IPS-20b (cell line): Measurements from ENCODE around the gene PARG.
"Not testable (repeated sequence)": the region's sequence is repeated elsewhere in the genome, so short reads cannot be mapped to it uniquely, and the experiment has no call there.

ENCODE experiments used
- H3K27ac ChIP-seq: one replicate; pipeline ENCODE4 v1.5.1; 2013; ENCODE audit warnings: low read length
- H3K27me3 ChIP-seq: 2 replicates; pipeline ENCODE4 v1.6.1; 2013; ENCODE audit warnings: mild to moderate bottlenecking, low read length, inconsistent platforms; ENCODE audit not compliant: insufficient read depth
- H3K36me3 ChIP-seq: 2 replicates; pipeline ENCODE4 v1.6.1; 2013; ENCODE audit warnings: low read depth, mild to moderate bottlenecking, inconsistent platforms, low read length, moderate library complexity; ENCODE audit not compliant: insufficient read depth
- H3K4me1 ChIP-seq: 2 replicates; pipeline ENCODE4 v1.6.1; 2013; ENCODE audit warnings: mild to moderate bottlenecking, control low read depth, inconsistent platforms, low read length, moderate library complexity; ENCODE audit not compliant: insufficient read depth
- H3K4me3 ChIP-seq: 2 replicates; pipeline ENCODE4 v1.5.1; 2013; ENCODE audit warnings: mild to moderate bottlenecking, low read length, inconsistent platforms
- H3K9ac ChIP-seq: 2 replicates; pipeline ENCODE4 v1.6.1; 2013; ENCODE audit warnings: low read depth, mild to moderate bottlenecking, inconsistent platforms, low read length, moderate library complexity
- H3K9me3 ChIP-seq: 2 replicates; pipeline ENCODE4 v1.6.1; 2013; ENCODE audit warnings: mild to moderate bottlenecking, low read depth, low read length, inconsistent platforms; ENCODE audit not compliant: insufficient read depth

The PARG gene

GRCh38 chr10:49942339-49942705 is 495 bp upstream of the PARG start:
- peak overlapping the region; percentile 98 for H3K4me3 ChIP-seq
- H3K9ac ChIP-seq = peak overlapping the region; percentile 95
- H3K27ac ChIP-seq = peak overlapping the region; percentile 65
- H3K9me3 ChIP-seq, H3K4me1 ChIP-seq, H3K36me3 ChIP-seq, H3K27me3 ChIP-seq: not testable (repeated sequence)

GRCh38 chr10:49931959-49932728 is 9.7 kb downstream of the PARG start:
- H3K9ac ChIP-seq, H3K36me3 ChIP-seq, H3K27me3 ChIP-seq, H3K9me3 ChIP-seq, H3K4me3 ChIP-seq, H3K27ac ChIP-seq, H3K4me1 ChIP-seq: not testable (repeated sequence)

GRCh38 chr10:49931276-49931675 is 10.6 kb downstream of the PARG start:
- H3K27ac ChIP-seq, H3K4me1 ChIP-seq, H3K36me3 ChIP-seq, H3K4me3 ChIP-seq, H3K9me3 ChIP-seq, H3K9ac ChIP-seq, H3K27me3 ChIP-seq: not testable (repeated sequence)

GRCh38 chr10:49923572-49923971 is 18.3 kb downstream of the PARG start:
- H3K4me1 ChIP-seq, H3K36me3 ChIP-seq, H3K27me3 ChIP-seq, H3K9me3 ChIP-seq, H3K27ac ChIP-seq, H3K9ac ChIP-seq, H3K4me3 ChIP-seq: not testable (repeated sequence)

- H3K27me3 ChIP-seq, H3K4me1 ChIP-seq, H3K9ac ChIP-seq, H3K4me3 ChIP-seq, H3K9me3 ChIP-seq, H3K36me3 ChIP-seq, H3K27ac ChIP-seq: not testable (repeated sequence)
Measured at GRCh38 chr10:49922041-49922440, 19.8 kb downstream of the PARG start.

GRCh38 chr10:49917927-49918326 is 23.9 kb downstream of the PARG start:
- peaks cover 20% of the 10 kb centered on the region for H3K36me3 ChIP-seq
- not testable (repeated sequence) for H3K27ac ChIP-seq, H3K9ac ChIP-seq, H3K27me3 ChIP-seq, H3K9me3 ChIP-seq, H3K4me3 ChIP-seq, H3K4me1 ChIP-seq

- not testable (repeated sequence) for H3K27ac ChIP-seq, H3K4me3 ChIP-seq, H3K9me3 ChIP-seq, H3K27me3 ChIP-seq, H3K4me1 ChIP-seq, H3K9ac ChIP-seq
- H3K36me3 ChIP-seq = peaks cover 21% of the 10 kb centered on the region
Measured at GRCh38 chr10:49916451-49916850, 25.4 kb downstream of the PARG start.

GRCh38 chr10:49910295-49910694 is 31.5 kb downstream of the PARG start:
- peaks cover 13% of the 10 kb centered on the region for H3K36me3 ChIP-seq
- not testable (repeated sequence) for H3K9me3 ChIP-seq, H3K4me1 ChIP-seq, H3K9ac ChIP-seq, H3K27me3 ChIP-seq, H3K27ac ChIP-seq, H3K4me3 ChIP-seq

- H3K4me3 ChIP-seq, H3K4me1 ChIP-seq, H3K27ac ChIP-seq, H3K27me3 ChIP-seq, H3K9me3 ChIP-seq, H3K9ac ChIP-seq, H3K36me3 ChIP-seq: not testable (repeated sequence)
Measured at GRCh38 chr10:49908290-49909080, 33.3 kb downstream of the PARG start.

- H3K9me3 ChIP-seq, H3K27ac ChIP-seq, H3K4me1 ChIP-seq, H3K4me3 ChIP-seq, H3K9ac ChIP-seq, H3K27me3 ChIP-seq, H3K36me3 ChIP-seq: not testable (repeated sequence)
Measured at GRCh38 chr10:49903829-49904228, 38.0 kb downstream of the PARG start.

GRCh38 chr10:49900406-49900805 is 41.4 kb downstream of the PARG start:
- H3K27me3 ChIP-seq, H3K9me3 ChIP-seq, H3K4me1 ChIP-seq, H3K27ac ChIP-seq, H3K4me3 ChIP-seq, H3K9ac ChIP-seq, H3K36me3 ChIP-seq: not testable (repeated sequence)

GRCh38 chr10:49899999-49900398 is 41.8 kb downstream of the PARG start:
- not testable (repeated sequence) for H3K27me3 ChIP-seq, H3K4me1 ChIP-seq, H3K9ac ChIP-seq, H3K4me3 ChIP-seq, H3K9me3 ChIP-seq, H3K27ac ChIP-seq, H3K36me3 ChIP-seq
